SH-SY5Y (cell line): ENCODE data around the gene PNMT.

Source experiments
- GATA2 ChIP-seq: IDR thresholded peaks from 2 replicates; pipeline ENCODE4 v1.6.1; 2011; ENCODE audit warnings: mild to moderate bottlenecking, low read depth, low read length
- GATA3 ChIP-seq: IDR thresholded peaks from 2 replicates; pipeline ENCODE4 v1.6.1; 2011; ENCODE audit warnings: low read depth, mild to moderate bottlenecking, low read length, moderate library complexity

DNA sequence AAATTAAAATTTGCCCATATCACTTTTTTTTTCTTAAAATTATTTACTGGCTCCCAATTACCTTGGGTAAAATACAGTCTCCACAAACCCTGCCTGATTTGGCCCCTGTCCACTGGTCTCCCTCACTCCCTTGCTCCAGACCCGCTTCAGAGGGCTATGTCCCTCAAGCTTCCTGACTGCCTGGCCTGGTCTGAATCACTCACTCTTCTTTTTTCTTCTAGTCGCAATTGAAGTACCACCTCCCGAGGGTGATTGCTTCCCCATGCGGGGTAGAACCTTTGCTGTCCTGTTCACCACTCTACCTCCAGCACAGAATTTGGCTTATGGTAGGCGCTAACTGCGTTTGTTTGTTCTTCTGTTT is 20.2 kb downstream of the PNMT start:
- TF ChIP-seq GATA3 (no peak), GATA2 (no peak)
